ENCODE results near the gene UMODL1.

GRCh38 chr21:42022906-42023305, 48.2 kb upstream of the UMODL1 start:
- no peak for TF ChIP-seq CTCF (IDR thresholded peaks at IDR 0.05; ENCODE audit: insufficient read depth, low read length)
- TF ChIP-seq POLR2AphosphoS5 (IDR thresholded peaks at IDR 0.05; ENCODE audit: low read depth), result no peak
- TF ChIP-seq REST (IDR thresholded peaks at IDR 0.05; ENCODE audit: insufficient replicate concordance, low read depth), result no peak
- TF ChIP-seq GABPA (IDR thresholded peaks at IDR 0.05; ENCODE audit: low read depth), result no peak
- TF ChIP-seq SPI1 (IDR thresholded peaks at IDR 0.05; ENCODE audit: borderline replicate concordance, low read depth), result no peak
